GM23248 (cell line): Measurements from ENCODE around the gene CD22. TPM values are rescaled to one million over a fixed set of nuclear protein-coding genes. Genes with fewer than 3 reads are reported as not detected.

ENCODE experiments used
- DNase-seq: peaks from one replicate; pipeline ENCODE4 v3.0.0-alpha.2; 2015
- H2AFZ ChIP-seq: fragments of 200-600 bp; sonication (generic); 2 replicates; pipeline ENCODE4 v1.6.1; 2016; ENCODE audit warnings: antibody characterized with exemption
- H3F3A ChIP-seq: fragments of 200-600 bp; sonication (generic); 2 replicates; pipeline ENCODE4 v1.6.1; 2016; ENCODE audit warnings: mild to moderate bottlenecking, antibody characterized with exemption, mixed run types; ENCODE audit not compliant: insufficient read depth
- H3K27ac ChIP-seq: fragments of 200-600 bp; sonication (generic); 2 replicates; pipeline ENCODE4 v1.5.1; 2016; ENCODE audit warnings: mild to moderate bottlenecking
- H3K27me3 ChIP-seq: fragments of 200-600 bp; sonication (generic); replicated peaks from 2 replicates; pipeline ENCODE4 v1.6.1; 2016; ENCODE audit warnings: mild to moderate bottlenecking; ENCODE audit not compliant: insufficient read depth
- H3K36me3 ChIP-seq: fragments of 200-600 bp; sonication (generic); 2 replicates; pipeline ENCODE4 v1.6.1; 2016; ENCODE audit warnings: low read depth, mild to moderate bottlenecking
- H3K4me1 ChIP-seq: fragments of 200-600 bp; sonication (generic); 2 replicates; pipeline ENCODE4 v1.6.1; 2016; ENCODE audit warnings: mild to moderate bottlenecking; ENCODE audit not compliant: insufficient read depth
- H3K4me2 ChIP-seq: fragments of 200-600 bp; sonication (generic); one replicate; pipeline ENCODE4 v1.6.1; 2016; ENCODE audit warnings: mild to moderate bottlenecking; ENCODE audit not compliant: unreplicated experiment
- H3K4me3 ChIP-seq: fragments of 200-600 bp; sonication (generic); 2 replicates; pipeline ENCODE4 v1.5.1; 2016; ENCODE audit warnings: mild to moderate bottlenecking
- H3K79me2 ChIP-seq: fragments of 200-600 bp; sonication (generic); 2 replicates; pipeline ENCODE4 v1.6.1; 2016; ENCODE audit warnings: mild to moderate bottlenecking; ENCODE audit not compliant: insufficient read depth
- H3K9ac ChIP-seq: fragments of 200-600 bp; sonication (generic); 2 replicates; pipeline ENCODE4 v1.6.1; 2016; ENCODE audit warnings: mild to moderate bottlenecking
- H3K9me2 ChIP-seq: fragments of 200-600 bp; sonication (generic); 2 replicates; pipeline ENCODE4 v1.6.1; 2016; ENCODE audit warnings: mixed run types, mild to moderate bottlenecking, moderate library complexity; ENCODE audit not compliant: insufficient read depth
- H3K9me3 ChIP-seq: fragments of 200-600 bp; sonication (generic); one replicate; pipeline ENCODE4 v1.6.1; 2017; ENCODE audit warnings: low read depth
- H4K20me1 ChIP-seq: fragments of 200-600 bp; sonication (generic); 2 replicates; pipeline ENCODE4 v1.6.0; 2016; ENCODE audit not compliant: insufficient read depth
- EZH2 ChIP-seq: fragments of 200-600 bp; sonication (generic); IDR thresholded peaks from 2 replicates; pipeline ENCODE4 v1.6.1; 2018; ENCODE audit warnings: antibody characterized with exemption, mild to moderate bottlenecking; ENCODE audit not compliant: insufficient read depth, poor library complexity, severe bottlenecking
- EZH2phosphoT487 ChIP-seq: fragments of 200-600 bp; sonication (generic); IDR thresholded peaks from 2 replicates; pipeline ENCODE4 v1.6.1; 2018; ENCODE audit warnings: antibody characterized with exemption, moderate library complexity, mild to moderate bottlenecking, low read depth; ENCODE audit not compliant: insufficient read depth
- WGBS, 2 experiments: methylation state at CpG; one replicate each; pipeline ENCODE4 v1.1.6; 2015 to 2017; ENCODE audit warnings: low lambda C conversion rate in 2 of 2, low coverage in 1 of 2; ENCODE audit errors: missing lambda C conversion rate in 2 of 2; 5-methylcytosine and 5-hydroxymethylcytosine counted together
- in situ Hi-C: fragments of 300-500 bp; cut with MboI; formaldehyde crosslinking; loops from 2 replicates; pipeline ENCODE4 v1.15.0; 2020
- polyA plus RNA-seq: library from polyadenylated mRNA; unstranded; fragments of >200 nt; fragmentation: Nextera tagmentation; extraction: Ambion mirVana; gene quantifications from 2 replicates; pipeline ENCODE4 v1.2.1, GENCODE V29; 2016
- total RNA-seq: library from RNA; depleted of rRNA; stranded (reverse); fragments of >200 nt; shearing (Covaris generic); gene quantifications from 2 replicates; pipeline ENCODE4 v1.2.3, GENCODE V29; 2014

The CD22 gene
- total and polyA plus RNA-seq, 2 experiments from 2014 or later, result 0.28 TPM; not detected in 1

GRCh38 chr19:35303357-35303915, 25.6 kb upstream of the CD22 start:
- DNase-seq, result no peak
- in situ Hi-C loops, result no loop called here
- 61 to 68% methylated on average over 6 of the region's 6 CpGs for whole genome bisulfite sequencing, 2 experiments

GRCh38 chr19:35304036-35304435, 25.0 kb upstream of the CD22 start:
- no peaks in the 10 kb centered on the region for H3K4me1 ChIP-seq
- 68 to 73% methylated on average over 11 of the region's 11 CpGs for WGBS, 2 experiments
- no peak overlapping the region for H3K9ac ChIP-seq
- no peaks in the 10 kb centered on the region for H3F3A ChIP-seq
- no peak overlapping the region for H2AFZ ChIP-seq
- no peak overlapping the region for H3K27ac ChIP-seq
- no peak overlapping the region for H3K4me2 ChIP-seq
- no peak overlapping the region for H3K4me3 ChIP-seq
- in situ Hi-C loops, result no loop called here
- H3K9me2 ChIP-seq, result no peaks in the 10 kb centered on the region
- no peaks in the 10 kb centered on the region for H3K9me3 ChIP-seq
- TF ChIP-seq EZH2phosphoT487, result no peak
- no peak for TF ChIP-seq EZH2
- DNase-seq, result no peak
- H4K20me1 ChIP-seq, result no peaks in the 10 kb centered on the region
- H3K79me2 ChIP-seq, result no peaks in the 10 kb centered on the region
- H3K36me3 ChIP-seq, result no peaks in the 10 kb centered on the region
- H3K27me3 ChIP-seq, result no peaks in the 10 kb centered on the region

More at GRCh38 chr19:35303357-35303915, 25.6 kb upstream of the CD22 start:
- no peak overlapping the region for H3K9ac ChIP-seq
- no peak overlapping the region for H3K27ac ChIP-seq
- H3K79me2 ChIP-seq, result no peaks in the 10 kb centered on the region
- H3K36me3 ChIP-seq, result no peaks in the 10 kb centered on the region
- no peaks in the 10 kb centered on the region for H4K20me1 ChIP-seq
- H3K4me2 ChIP-seq, result no peak overlapping the region
- H2AFZ ChIP-seq, result no peak overlapping the region
- TF ChIP-seq EZH2phosphoT487 (no peak), EZH2 (no peak)
- no peaks in the 10 kb centered on the region for H3K9me3 ChIP-seq
- H3K27me3 ChIP-seq, result no peaks in the 10 kb centered on the region
- no peaks in the 10 kb centered on the region for H3K9me2 ChIP-seq
- no peaks in the 10 kb centered on the region for H3K4me1 ChIP-seq
- no peak overlapping the region for H3K4me3 ChIP-seq
- no peaks in the 10 kb centered on the region for H3F3A ChIP-seq

GRCh38 chr19:35305181-35305580, 23.8 kb upstream of the CD22 start:
- no peak for DNase-seq
- Histone ChIP-seq H3K27me3 (no peaks in the 10 kb centered on the region), H3K4me2 (no peak overlapping the region), H3K36me3 (no peaks in the 10 kb centered on the region), H3K9me2 (no peaks in the 10 kb centered on the region), H3K4me3 (no peak overlapping the region), H3F3A (no peaks in the 10 kb centered on the region), H3K79me2 (no peaks in the 10 kb centered on the region), H3K27ac (no peak overlapping the region), H3K9ac (no peak overlapping the region), H2AFZ (no peak overlapping the region), H4K20me1 (no peaks in the 10 kb centered on the region), H3K9me3 (no peaks in the 10 kb centered on the region), H3K4me1 (no peaks in the 10 kb centered on the region)
- in situ Hi-C loops, result no loop called here
- TF ChIP-seq EZH2phosphoT487, result no peak
- TF ChIP-seq EZH2, result no peak
- WGBS, 2 experiments, result 81 to 84% methylated on average over 6 of the region's 6 CpGs

- in situ Hi-C loops, result no loop called here
- no peaks in the 10 kb centered on the region for H3F3A ChIP-seq
- no peaks in the 10 kb centered on the region for H3K9me2 ChIP-seq
- no peak overlapping the region for H3K4me2 ChIP-seq
- TF ChIP-seq EZH2phosphoT487 (no peak), EZH2 (no peak)
- DNase-seq, result no peak
- no peaks in the 10 kb centered on the region for H3K36me3 ChIP-seq
- no peak overlapping the region for H3K27ac ChIP-seq
- no peaks in the 10 kb centered on the region for H4K20me1 ChIP-seq
- no peak overlapping the region for H2AFZ ChIP-seq
- WGBS, 2 experiments, result 89 to 90% methylated on average over 20 of the region's 20 CpGs
- H3K9ac ChIP-seq, result no peak overlapping the region
- H3K4me3 ChIP-seq, result no peak overlapping the region
- H3K9me3 ChIP-seq, result no peaks in the 10 kb centered on the region
- H3K79me2 ChIP-seq, result no peaks in the 10 kb centered on the region
- H3K4me1 ChIP-seq, result no peaks in the 10 kb centered on the region
- no peaks in the 10 kb centered on the region for H3K27me3 ChIP-seq
Measured at GRCh38 chr19:35306473-35307246, 22.3 kb upstream of the CD22 start.
